Coronary artery (tissue), 2 donors: Measurements from ENCODE around the gene EIF3M.
A peak's percentile ranks its signal among the peaks of the same experiment; 100 is the strongest.

Experiments
- DNase-seq: peaks from one replicate; pipeline ENCODE4 v3.0.0-alpha.2; 2017; ENCODE audit warnings: low spot score
- H3K27ac ChIP-seq, 2 donors: fragments of 200-600 bp; sonication (generic); one replicate each; pipeline ENCODE4 v1.5.1; 2016 to 2019
- H3K4me3 ChIP-seq: fragments of 200-600 bp; sonication (generic); 2 replicates; pipeline ENCODE4 v1.5.1; 2016; ENCODE audit warnings: mild to moderate bottlenecking, moderate library complexity
- CTCF ChIP-seq: fragments of 200-600 bp; sonication (generic); IDR thresholded peaks from one replicate; pipeline ENCODE4 v1.5.1; 2019; ENCODE audit warnings: antibody characterized with exemption

EIF3M gene

DNA sequence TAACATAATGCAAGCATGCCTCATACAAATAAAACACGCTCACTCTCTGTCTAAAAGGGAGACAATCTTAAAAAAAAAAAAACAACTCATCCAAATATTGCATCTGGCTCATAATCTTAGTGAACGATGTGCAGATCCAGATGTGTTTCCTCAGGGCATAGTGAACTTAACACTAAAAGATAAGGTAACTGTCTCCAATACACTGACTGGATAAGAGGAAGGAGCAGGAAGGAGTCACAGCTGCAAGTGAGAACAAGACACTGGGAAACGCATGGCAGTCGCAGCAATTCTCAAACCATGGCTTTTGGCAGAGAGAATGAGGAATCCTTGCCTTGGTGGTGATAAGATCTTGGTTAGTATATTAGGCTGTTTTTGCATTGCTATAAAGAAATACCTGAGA, 9.2 kb upstream of the EIF3M start:
- TF ChIP-seq CTCF: no peak
- DNase-seq: no peak
- no peak overlapping the region for H3K4me3 ChIP-seq
- H3K27ac ChIP-seq: no peak overlapping the region

GRCh38 chr11:32575070-32575469, 8.6 kb upstream of the EIF3M start:
- DNase-seq: no peak
- no peak overlapping the region for H3K27ac ChIP-seq
- no peak overlapping the region for H3K4me3 ChIP-seq
- TF ChIP-seq CTCF: no peak

DNA sequence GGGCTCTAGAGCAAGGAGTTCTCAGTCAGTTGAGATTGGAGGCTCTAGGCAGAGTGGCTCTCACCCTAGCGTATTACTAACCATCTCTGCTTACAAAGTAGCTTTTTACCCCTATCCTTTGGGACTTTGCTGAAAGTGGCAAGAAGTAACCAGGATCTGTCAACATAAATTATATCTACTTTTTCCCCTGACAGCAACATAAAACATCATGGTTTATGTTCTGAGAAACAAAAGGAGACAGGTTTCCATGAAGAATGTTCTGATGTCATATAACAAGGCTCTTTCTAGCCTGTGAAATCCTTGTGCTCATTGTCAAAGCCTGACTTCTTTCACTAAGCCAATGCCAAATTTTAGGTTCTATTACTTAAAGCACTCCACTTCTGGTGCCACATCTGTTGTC, 7.2 kb upstream of the EIF3M start:
- H3K4me3 ChIP-seq: no peak overlapping the region
- no peak for TF ChIP-seq CTCF
- no peak for DNase-seq
- H3K27ac ChIP-seq: no peak overlapping the region

DNA sequence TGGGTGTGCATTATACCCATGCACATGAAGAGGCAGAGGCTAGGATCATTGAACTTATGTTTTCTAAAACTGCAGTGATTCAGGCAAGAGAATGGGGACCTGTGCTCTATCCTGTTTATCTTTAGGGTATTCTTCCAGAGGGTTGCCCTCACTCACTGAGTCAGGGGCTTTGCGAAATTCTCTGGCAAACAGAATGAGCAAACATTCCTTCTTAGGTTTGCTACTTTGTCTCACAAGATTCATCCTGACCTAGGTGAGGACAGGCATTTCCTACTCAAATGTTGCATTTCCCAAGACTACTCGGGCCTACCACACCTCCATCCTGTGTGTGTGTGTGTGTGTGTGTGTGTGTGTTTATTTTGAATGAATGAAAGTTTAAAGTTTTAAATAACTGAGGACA, 2.7 kb upstream of the EIF3M start:
- TF ChIP-seq CTCF: no peak
- Histone ChIP-seq H3K27ac (no peak overlapping the region), H3K4me3 (no peak overlapping the region)
- no peak for DNase-seq

DNA sequence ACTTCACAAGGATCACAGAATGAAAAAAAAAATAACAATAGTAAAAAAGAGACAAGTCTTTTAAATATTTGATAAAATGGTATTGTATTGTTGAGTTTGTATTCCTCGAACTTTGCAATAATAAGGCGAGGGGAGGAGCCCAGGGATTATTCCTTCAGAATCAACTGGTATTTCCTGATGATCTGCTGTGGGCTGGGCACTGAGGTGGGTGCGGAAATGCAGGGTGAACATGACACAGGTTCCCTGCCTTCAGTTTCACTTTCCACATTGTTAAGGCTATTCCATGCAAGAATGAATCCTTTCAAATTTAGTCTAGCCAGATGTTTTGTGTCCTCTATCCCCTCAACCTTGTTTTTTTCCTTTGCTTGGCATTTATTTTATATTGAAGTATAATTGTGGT, 2.1 kb upstream of the EIF3M start:
- no peak overlapping the region for H3K27ac ChIP-seq
- no peak for DNase-seq
- TF ChIP-seq CTCF: no peak
- no peak overlapping the region for H3K4me3 ChIP-seq

DNA sequence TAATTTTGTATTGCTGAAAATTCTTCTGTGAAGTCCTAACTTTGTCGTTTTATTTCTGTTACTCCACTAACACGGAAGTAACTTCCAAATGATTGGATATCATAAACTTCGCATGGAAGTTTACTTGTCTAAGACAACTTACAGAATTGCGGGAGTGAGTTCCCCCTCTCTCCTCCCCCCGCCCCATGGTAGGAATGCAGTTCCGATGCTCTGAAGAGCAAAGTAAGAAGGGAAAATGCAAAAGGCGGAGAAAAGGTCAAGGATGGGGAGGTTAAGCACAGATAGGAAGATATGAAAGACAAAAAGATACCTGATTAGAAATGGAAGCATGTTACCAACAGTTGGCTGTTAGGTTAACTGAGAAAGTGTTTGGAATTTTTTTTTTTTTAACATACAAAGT, 1.3 kb downstream of the EIF3M start:
- Histone ChIP-seq H3K27ac (no peak overlapping the region), H3K4me3 (peak overlapping the region; percentile 100)
- no peak for TF ChIP-seq CTCF
- DNase-seq: no peak

DNA sequence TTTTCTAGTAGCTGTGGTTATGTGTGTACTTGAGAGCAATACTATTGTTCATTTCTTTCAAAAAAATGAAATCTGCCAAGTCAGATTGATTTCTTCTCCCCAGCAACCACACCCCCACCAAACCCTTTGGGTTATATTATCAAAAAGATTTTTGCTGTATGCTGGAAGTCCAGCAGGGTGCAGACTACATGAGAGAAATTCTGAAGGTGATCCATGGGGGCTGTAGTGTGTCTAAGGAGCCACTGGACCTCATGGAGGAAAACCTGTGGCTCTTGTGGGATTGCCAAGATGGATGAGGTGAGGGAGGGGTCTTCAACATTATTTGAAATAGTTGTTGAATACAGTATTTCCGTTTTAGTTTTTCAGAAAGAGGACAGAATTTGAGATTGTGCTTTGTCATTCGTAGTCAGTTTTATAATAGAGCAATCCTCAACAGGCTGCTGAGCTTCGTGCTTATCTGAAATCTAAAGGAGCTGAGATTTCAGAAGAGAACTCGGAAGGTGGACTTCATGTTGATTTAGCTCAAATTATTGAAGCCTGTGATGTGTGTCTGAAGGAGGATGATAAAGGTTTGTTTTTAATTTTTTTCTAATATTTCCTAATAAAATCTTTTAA, 3.1 kb downstream of the EIF3M start:
- Histone ChIP-seq H3K27ac (no peak overlapping the region), H3K4me3 (no peak overlapping the region)
- DNase-seq: no peak
- no peak for TF ChIP-seq CTCF
